GM12801 (cell line): ENCODE data around the gene LDLRAP1.

Source experiments
- CTCF ChIP-seq: IDR thresholded peaks from one replicate; pipeline ENCODE4 v1.5.1; 2011; ENCODE audit warnings: control low read depth; ENCODE audit not compliant: insufficient read length; ENCODE audit errors: extremely low read depth

The LDLRAP1 gene

DNA sequence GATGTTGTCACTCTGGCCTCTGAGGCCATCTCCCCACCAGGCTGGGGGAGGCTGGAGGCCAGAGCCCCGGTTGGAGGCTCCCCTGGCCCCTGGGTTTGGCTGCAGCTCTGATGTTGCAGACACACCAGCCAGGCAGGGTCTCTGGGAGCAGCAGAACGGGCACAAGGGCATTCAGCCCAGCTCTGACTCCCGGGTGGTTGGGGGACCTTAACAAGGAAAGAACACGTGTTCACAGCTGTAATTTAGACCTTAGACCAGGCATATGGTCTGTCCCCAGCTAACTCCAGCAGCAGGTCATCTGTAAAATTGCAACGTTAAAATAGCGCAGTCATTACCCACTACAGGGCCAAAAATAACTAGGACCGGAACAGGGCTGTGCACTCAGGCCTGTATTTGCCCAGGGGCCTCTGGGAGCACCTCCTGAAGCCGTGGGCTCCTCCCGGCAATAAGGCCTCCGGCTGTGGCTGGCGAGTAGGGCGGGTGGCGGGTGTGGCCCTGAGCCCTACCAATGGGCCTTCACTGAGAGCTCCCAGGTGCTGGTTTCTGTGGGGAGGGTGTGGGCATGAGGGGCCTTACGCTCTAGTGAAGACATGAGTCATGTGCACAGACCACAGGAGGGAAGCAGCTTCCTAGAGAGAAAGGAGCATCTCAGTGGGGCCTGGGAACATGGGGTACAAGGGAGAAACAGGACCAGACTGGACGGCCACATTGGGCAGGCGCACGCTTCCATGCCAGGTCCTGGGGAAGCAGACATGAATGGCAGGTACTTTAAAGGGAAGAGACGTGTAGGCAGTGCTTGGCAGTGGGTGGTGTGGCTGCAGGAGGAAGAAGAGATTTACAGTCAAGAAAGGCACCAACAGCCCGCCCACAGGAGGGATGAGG lies 6.1 kb downstream of the LDLRAP1 start:
- no peak for TF ChIP-seq CTCF

DNA sequence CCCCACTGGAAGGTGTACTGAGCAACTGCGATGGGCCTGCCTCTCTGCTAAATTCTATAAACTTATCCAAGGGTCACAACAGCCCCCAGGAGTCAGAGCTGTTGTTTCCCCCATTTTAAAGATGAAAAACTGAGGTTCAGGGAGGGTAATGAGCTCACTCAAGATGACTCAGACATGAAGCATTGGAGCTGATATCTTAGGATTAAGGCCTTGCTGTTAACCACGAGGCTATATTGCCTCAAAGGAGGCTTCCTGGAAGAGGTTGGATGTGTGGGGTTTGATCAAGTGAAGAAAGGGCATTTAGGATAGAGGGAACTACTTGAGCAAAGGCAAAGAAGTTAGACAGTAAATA lies 6.7 kb downstream of the LDLRAP1 start:
- no peak for TF ChIP-seq CTCF

- TF ChIP-seq CTCF: no peak
Observed at GRCh38 chr1:25550683-25551310, 7.4 kb downstream of the LDLRAP1 start.

DNA sequence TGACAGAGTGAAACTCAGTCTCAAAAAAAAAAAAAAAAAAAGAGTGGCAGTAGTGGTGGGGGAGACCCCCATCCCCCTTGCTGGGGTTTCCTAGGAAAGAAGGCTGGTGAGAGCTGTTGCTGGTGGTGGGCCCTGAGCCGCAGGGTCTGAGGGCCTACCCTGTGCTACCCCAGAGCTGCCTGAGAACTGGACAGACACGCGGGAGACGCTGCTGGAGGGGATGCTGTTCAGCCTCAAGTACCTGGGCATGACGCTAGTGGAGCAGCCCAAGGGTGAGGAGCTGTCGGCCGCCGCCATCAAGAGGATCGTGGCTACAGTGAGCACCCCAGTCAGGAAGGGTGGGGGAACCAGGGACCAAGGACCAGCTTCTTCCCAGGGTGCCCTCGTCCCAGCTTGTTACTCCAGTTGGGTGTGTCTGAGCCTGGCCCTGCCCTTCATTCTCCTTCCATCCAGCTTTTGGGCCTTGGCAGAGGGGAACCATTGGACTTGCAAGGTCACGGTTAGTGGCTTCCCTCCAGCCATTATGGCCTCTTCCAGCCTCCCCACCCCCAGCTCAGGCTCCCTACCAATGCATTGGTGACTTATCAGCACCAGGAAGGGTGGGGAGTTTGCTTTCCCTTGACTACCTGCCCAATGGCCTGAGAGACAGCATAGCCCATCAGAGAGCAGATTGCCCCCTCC lies 10.5 kb downstream of the LDLRAP1 start:
- TF ChIP-seq CTCF: no peak

- no peak for TF ChIP-seq CTCF
Observed at GRCh38 chr1:25554430-25554780, 11.0 kb downstream of the LDLRAP1 start.

- TF ChIP-seq CTCF: no peak
Observed at GRCh38 chr1:25554886-25555752, 11.7 kb downstream of the LDLRAP1 start.

DNA sequence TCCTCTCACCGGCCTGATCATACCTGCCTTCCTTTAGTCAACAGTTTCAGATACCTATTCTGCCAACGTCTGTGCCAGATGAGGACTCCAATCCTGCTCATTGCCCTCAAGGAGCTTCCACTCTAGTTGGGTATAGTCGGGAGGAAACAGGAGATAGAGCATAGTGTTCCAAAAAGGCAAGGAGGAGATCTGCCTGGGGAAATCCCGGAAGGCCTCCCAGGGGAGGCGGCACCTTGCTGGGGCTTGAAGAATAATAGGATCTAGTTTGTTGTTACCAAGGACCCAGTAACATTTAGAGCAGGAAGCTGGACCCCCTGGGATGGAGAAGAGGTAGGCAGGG lies 12.3 kb downstream of the LDLRAP1 start:
- no peak for TF ChIP-seq CTCF
